HEK293 (cell line): ENCODE results near the gene TAS1R3.

Source experiments
- CTCF ChIA-PET: fragments of 350-600 bp; formaldehyde crosslinking; extraction: SDS; loops from one replicate; lab custom pipeline; 2021; ENCODE audit warnings: antibody characterized with exemption; lab: Yijun Ruan, JAX
- POLR2A ChIA-PET: fragments of 300-600 bp; formaldehyde crosslinking; extraction: SDS; loops from one replicate; lab custom pipeline; 2020; ENCODE audit warnings: antibody characterized with exemption, inconsistent platforms; lab: Yijun Ruan, JAX
- H3K27ac ChIP-seq: fragments of 200-500 bp; sonication (Bioruptor generic); 2 replicates; pipeline ENCODE4 v1.5.1; 2014; ENCODE audit warnings: low read depth, low read length, control low read depth, inconsistent platforms; ENCODE audit errors: extremely low read depth
- H3K36me3 ChIP-seq, 2 experiments: fragments of 200-500 bp in 1 of 2; sonication (Bioruptor generic) in 1 of 2; 1 replicate in 1 of 2; 2 replicates in 1 of 2; pipeline ENCODE4 v1.5.1; 2014 to 2017; ENCODE audit warnings: inconsistent platforms in 2 of 2, low read length in 2 of 2; ENCODE audit not compliant: control insufficient read depth in 2 of 2, insufficient read depth in 1 of 2
- H3K4me1 ChIP-seq: fragments of 200-500 bp; sonication (Bioruptor generic); 2 replicates; pipeline ENCODE4 v1.5.1; 2014; ENCODE audit warnings: mild to moderate bottlenecking, low read length, inconsistent platforms; ENCODE audit not compliant: control insufficient read depth, insufficient read depth
- H3K4me3 ChIP-seq: 2 replicates; pipeline ENCODE4 v1.5.1; 2011; ENCODE audit warnings: low read depth, mild to moderate bottlenecking, control low read depth, low read length, moderate library complexity
- H3K9me3 ChIP-seq: fragments of 200-500 bp; sonication (Bioruptor generic); 2 replicates; pipeline ENCODE4 v1.5.1; 2014; ENCODE audit warnings: low read depth, low read length, inconsistent platforms; ENCODE audit not compliant: control insufficient read depth, insufficient read depth
- SP3 ChIP-seq: fragments of 450-650 bp; formaldehyde crosslinking; IDR thresholded peaks from 2 replicates; pipeline ENCODE4 v1.5.1; 2016; ENCODE audit warnings: missing biosample characterization, missing genetic modification characterization
- WT1 ChIP-seq: fragments of 450-650 bp; formaldehyde crosslinking; IDR thresholded peaks from 2 replicates; pipeline ENCODE4 v1.5.1; 2016; ENCODE audit warnings: missing biosample characterization, missing genetic modification characterization
- ZNF157 ChIP-seq: fragments of 450-650 bp; formaldehyde crosslinking; IDR thresholded peaks from 2 replicates; pipeline ENCODE4 v1.5.1; 2016; ENCODE audit warnings: missing biosample characterization, missing genetic modification characterization
- ZNF16 ChIP-seq: fragments of 450-650 bp; formaldehyde crosslinking; IDR thresholded peaks from 2 replicates; pipeline ENCODE4 v1.5.1; 2016; ENCODE audit warnings: low read depth, missing biosample characterization, missing genetic modification characterization
- ZNF530 ChIP-seq: fragments of 450-650 bp; formaldehyde crosslinking; IDR thresholded peaks from 2 replicates; pipeline ENCODE4 v1.5.1; 2016; ENCODE audit warnings: low read depth, missing biosample characterization, missing genetic modification characterization
- ZNF670 ChIP-seq: fragments of 450-650 bp; formaldehyde crosslinking; IDR thresholded peaks from 2 replicates; pipeline ENCODE4 v1.5.1; 2016; ENCODE audit warnings: missing biosample characterization, missing genetic modification characterization, low read depth
- ZSCAN30 ChIP-seq: fragments of 450-650 bp; IDR thresholded peaks from 2 replicates; pipeline ENCODE4 v1.5.1; 2018; ENCODE audit warnings: missing biosample characterization, mild to moderate bottlenecking, missing genetic modification characterization, moderate library complexity

TAS1R3 gene

GRCh38 chr1:1381294-1381693, 50.2 kb downstream of the TAS1R3 start:
- Histone ChIP-seq H3K4me3 (no peak overlapping the region), H3K9me3 (no peaks in the 10 kb centered on the region)
- ChIA-PET POLR2A (interaction anchor here (1.1 kb wide), 1 partner anchor 18 kb away, joined by 4 read pairs; the partner anchor contains the start of gene CCNL2), CTCF (interaction anchor here (0.6 kb wide), 2 partner anchors 18 to 26 kb away, joined by 3 to 4 read pairs; partner anchors contain the start of gene CCNL2)
- TF ChIP-seq ZNF157 (tag by site-specific recombination) (no peak), WT1 (no peak), ZNF16 (tag by site-specific recombination) (no peak), ZNF530 (no peak), ZNF670 (tag by site-specific recombination) (no peak), ZSCAN30 (tag by site-specific recombination) (no peak), SP3 (no peak)
- TF ChIP-seq, all 188 proteins: peak for 0
- Histone ChIP-seq H3K36me3 (peaks cover 6 to 51% of the 10 kb centered on the region in 2 experiments; a peak in 2 of 3 replicates), H3K4me1 (no peaks in the 10 kb centered on the region), H3K27ac (no peak overlapping the region)
